ENCODE data around the gene SCAPER. TPM values are rescaled to one million over a fixed set of nuclear protein-coding genes. Genes with fewer than 3 reads are reported as not detected.

The SCAPER gene
- total RNA-seq, 1 donor from 2014 or later = 20.8 TPM

DNA sequence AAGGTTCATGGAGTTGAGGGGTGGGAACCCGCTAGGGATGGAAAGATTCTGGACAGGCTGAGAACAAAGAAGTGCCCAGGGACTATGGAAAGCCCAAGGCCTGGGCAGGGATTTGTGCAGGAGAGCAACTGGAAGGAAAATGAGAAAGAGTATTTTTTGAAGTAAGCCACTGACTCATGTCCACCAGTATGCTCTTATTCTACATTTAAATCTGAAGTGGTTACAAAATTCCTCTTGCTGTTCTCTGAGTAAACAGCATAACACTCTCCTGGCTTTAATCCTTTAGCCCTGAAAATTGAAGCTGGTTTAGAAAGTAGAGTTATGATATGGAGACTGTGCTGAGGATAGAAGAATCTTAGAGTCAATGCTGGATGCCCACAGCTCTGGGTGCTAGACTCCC lies 403.4 kb downstream of the SCAPER start:
- TF ChIP-seq, protein P1, sequence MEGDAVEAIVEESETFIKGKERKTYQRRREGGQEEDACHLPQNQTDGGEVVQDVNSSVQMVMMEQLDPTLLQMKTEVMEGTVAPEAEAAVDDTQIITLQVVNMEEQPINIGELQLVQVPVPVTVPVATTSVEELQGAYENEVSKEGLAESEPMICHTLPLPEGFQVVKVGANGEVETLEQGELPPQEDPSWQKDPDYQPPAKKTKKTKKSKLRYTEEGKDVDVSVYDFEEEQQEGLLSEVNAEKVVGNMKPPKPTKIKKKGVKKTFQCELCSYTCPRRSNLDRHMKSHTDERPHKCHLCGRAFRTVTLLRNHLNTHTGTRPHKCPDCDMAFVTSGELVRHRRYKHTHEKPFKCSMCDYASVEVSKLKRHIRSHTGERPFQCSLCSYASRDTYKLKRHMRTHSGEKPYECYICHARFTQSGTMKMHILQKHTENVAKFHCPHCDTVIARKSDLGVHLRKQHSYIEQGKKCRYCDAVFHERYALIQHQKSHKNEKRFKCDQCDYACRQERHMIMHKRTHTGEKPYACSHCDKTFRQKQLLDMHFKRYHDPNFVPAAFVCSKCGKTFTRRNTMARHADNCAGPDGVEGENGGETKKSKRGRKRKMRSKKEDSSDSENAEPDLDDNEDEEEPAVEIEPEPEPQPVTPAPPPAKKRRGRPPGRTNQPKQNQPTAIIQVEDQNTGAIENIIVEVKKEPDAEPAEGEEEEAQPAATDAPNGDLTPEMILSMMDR (IDR thresholded peaks at IDR 0.05; ENCODE audit: insufficient read depth, low read length, poor library complexity, severe bottlenecking) = no peak
- no peaks in the 10 kb centered on the region for H3K27me3 ChIP-seq (ENCODE audit: control insufficient read depth, insufficient read depth, low read length)
- H3K4me3 ChIP-seq (ENCODE audit: low read depth, low read length) = no peak overlapping the region
- DNase-seq (ENCODE audit: low read depth) = no peak
- H3K36me3 ChIP-seq (ENCODE audit: control insufficient read depth, insufficient read depth, low read length) = no peaks in the 10 kb centered on the region

DNA sequence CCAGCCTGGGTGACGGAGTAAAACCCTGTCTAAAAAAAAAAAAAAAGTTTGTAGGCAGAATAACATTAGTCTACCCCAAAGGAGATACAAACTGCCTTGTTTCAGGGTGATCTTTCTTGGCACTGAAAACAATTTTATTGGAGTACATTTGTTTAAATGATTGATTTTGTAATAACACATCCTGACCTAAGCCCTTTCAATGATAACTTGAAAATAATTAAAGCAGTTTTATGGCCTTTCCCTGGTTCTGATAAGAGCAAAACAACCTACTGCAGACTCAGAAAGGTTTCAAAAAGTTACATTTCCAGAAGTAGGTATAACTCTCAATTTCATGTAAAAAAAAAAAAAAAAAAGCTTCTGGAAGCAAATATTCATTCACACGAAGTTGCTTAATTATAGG lies 404.1 kb downstream of the SCAPER start:
- H3K4me3 ChIP-seq (ENCODE audit: low read depth, low read length) = no peak overlapping the region
- DNase-seq (ENCODE audit: low read depth) = no peak
- TF ChIP-seq, protein P1 (IDR thresholded peaks at IDR 0.05; ENCODE audit: insufficient read depth, low read length, poor library complexity, severe bottlenecking) = no peak
- H3K36me3 ChIP-seq (ENCODE audit: control insufficient read depth, insufficient read depth, low read length) = no peaks in the 10 kb centered on the region
- H3K27me3 ChIP-seq (ENCODE audit: control insufficient read depth, insufficient read depth, low read length) = no peaks in the 10 kb centered on the region

DNA sequence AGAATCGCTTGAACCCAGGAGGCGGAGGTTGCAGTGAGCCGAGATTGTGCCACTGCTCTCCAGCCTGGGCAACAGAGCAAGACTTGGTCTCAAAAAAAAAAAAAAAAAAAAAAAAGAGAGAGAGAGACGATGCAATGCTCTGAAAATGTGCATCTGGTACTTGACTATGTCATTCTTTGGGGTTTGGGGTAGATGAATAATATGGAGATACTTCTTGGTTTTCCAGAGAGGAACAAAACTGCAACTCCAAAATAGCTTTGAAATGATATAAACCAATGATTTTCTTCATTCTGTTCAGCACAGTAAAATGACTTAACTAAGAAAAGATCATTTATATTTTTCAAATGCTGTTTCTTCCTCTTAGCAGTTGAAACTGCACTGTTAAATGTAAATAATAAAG lies 409.7 kb downstream of the SCAPER start:
- Histone ChIP-seq H3K4me3 (ENCODE audit: low read depth, low read length) (no peak overlapping the region), H3K27me3 (ENCODE audit: control insufficient read depth, insufficient read depth, low read length) (no peaks in the 10 kb centered on the region), H3K36me3 (ENCODE audit: control insufficient read depth, insufficient read depth, low read length) (no peaks in the 10 kb centered on the region)
- DNase-seq (ENCODE audit: low read depth) = no peak
- TF ChIP-seq, protein P1 (IDR thresholded peaks at IDR 0.05; ENCODE audit: insufficient read depth, low read length, poor library complexity, severe bottlenecking) = no peak

DNA sequence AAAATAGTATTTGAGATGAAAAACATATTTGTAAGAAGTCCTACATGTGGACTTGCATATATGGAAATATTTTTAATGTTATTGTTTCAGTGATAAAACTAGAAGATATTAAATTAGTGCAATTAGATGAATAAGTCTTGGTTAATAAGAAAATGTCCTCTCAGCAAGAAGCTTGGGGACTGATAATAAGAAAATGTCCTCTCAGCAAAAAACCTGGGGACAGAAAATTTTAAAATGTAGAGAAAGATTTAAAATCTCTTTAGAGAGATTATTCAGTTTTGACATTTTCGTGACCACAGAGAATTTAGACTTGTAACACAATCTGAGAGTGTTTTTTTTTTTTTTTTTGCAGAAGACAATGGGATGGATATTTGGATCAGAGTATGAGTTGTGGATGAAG lies 412.6 kb downstream of the SCAPER start:
- Histone ChIP-seq H3K36me3 (ENCODE audit: control insufficient read depth, insufficient read depth, low read length) (no peaks in the 10 kb centered on the region), H3K4me3 (ENCODE audit: low read depth, low read length) (no peak overlapping the region), H3K27me3 (ENCODE audit: control insufficient read depth, insufficient read depth, low read length) (no peaks in the 10 kb centered on the region)
- no peak for DNase-seq (ENCODE audit: low read depth)
- TF ChIP-seq, protein P1 (IDR thresholded peaks at IDR 0.05; ENCODE audit: insufficient read depth, low read length, poor library complexity, severe bottlenecking) = no peak

DNA sequence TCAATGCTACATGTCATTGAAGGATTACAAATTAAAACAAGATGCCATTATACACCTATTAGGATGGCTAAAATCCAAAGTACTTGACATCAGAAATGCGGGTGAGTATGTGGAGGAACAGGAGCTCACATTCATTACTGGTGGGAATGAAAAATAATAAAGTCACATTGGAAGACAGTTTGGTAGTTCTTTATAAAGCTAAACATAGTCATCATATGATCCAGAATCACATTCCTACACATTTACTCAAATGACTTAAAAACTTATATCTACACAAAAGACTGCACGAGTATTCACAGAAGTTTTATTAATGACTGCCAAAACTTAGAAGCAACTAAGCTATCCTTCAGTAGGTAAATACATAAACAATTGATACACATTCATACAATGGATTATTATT lies 421.4 kb downstream of the SCAPER start:
- Histone ChIP-seq H3K36me3 (ENCODE audit: control insufficient read depth, insufficient read depth, low read length) (no peaks in the 10 kb centered on the region), H3K27me3 (ENCODE audit: control insufficient read depth, insufficient read depth, low read length) (no peaks in the 10 kb centered on the region), H3K4me3 (ENCODE audit: low read depth, low read length) (no peak overlapping the region)
- TF ChIP-seq, protein P1 (IDR thresholded peaks at IDR 0.05; ENCODE audit: insufficient read depth, low read length, poor library complexity, severe bottlenecking) = no peak
- no peak for DNase-seq (ENCODE audit: low read depth)

DNA sequence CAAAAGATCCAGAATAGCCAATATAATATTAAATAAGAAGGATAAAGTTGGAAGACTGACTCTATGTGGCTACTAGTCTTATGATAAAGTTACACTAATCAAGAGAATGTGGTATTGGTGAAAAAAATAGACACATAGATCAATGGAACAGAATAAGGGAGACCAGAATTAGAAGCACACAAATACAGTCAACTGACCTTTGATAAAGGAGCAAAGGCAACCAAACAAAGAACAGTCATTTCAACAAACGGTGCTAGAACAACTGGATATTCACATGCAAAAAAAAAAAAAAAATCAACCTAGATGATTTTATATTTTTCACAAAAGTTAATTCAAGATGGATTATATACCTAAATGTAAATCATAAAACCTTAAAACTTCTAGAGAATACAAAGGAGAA lies 422.1 kb downstream of the SCAPER start:
- Histone ChIP-seq H3K36me3 (ENCODE audit: control insufficient read depth, insufficient read depth, low read length) (no peaks in the 10 kb centered on the region), H3K27me3 (ENCODE audit: control insufficient read depth, insufficient read depth, low read length) (no peaks in the 10 kb centered on the region), H3K4me3 (ENCODE audit: low read depth, low read length) (no peak overlapping the region)
- DNase-seq (ENCODE audit: low read depth) = no peak
- TF ChIP-seq, protein P1 (IDR thresholded peaks at IDR 0.05; ENCODE audit: insufficient read depth, low read length, poor library complexity, severe bottlenecking) = no peak

All from kidney epithelial cell (primary cell).